Measurements from ENCODE around the gene ASB10.
A peak's percentile ranks its signal among the peaks of the same experiment; 100 is the strongest.

Gene ASB10

DNA sequence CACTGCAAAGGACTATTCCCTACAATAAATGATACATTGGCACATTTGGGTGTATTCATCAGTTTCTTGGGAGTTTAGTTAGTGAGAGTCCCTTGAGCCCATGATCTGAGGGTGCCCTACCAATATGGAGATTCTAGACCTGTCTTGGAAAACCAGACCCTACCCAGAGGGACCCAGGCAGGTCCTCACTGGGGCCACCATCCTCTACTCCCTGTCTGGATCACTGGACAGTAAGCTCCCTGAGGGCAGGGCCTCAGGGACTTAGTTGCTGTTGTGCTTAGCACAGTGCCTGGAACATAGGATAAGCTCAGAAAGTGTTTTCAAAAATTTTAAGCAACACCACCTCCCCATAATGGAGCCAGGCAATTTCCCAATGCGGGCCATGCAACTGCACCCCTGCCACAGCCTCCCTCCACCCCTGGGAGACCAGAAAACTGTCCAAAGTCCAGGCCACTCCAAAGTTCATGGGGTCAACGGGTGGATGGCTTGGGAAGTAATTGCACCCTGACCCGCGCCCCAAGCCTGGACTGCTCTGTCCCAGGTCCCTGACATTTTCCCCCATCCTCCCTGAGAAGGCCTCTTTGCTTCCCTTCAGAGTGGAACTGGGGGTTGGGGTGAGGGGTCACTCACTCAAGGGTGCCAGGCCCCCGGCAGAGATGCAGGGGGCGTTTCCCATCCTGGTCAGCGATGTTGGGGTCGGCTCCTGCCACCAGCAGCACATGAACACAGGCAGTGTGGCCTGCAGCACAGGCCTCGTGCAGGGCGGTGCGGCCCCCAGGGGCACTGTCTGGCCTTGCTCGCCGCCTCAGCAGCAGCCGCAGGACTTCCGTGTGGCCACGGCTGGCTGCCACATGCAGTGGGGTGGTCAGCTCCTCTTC is 1.0 kb downstream of the ASB10 start:
- Histone ChIP-seq H3K9ac (ENCODE audit: low read depth, low read length, poor library complexity) (no peak overlapping the region), H2AFZ (ENCODE audit: low read length) (no peak overlapping the region), H4K8ac (ENCODE audit: low read depth, low read length) (no peak overlapping the region), H3K4me2 (ENCODE audit: insufficient read depth, low read length, poor library complexity, severe bottlenecking) (no peak overlapping the region), H3K36me3 (replicated peaks in 1 of 2; ENCODE audit: control insufficient read depth in 2 of 2, insufficient read depth in 2 of 2, low read length in 2 of 2) (no peaks in the 10 kb centered on the region), H3K27ac (replicated peaks; ENCODE audit: low read length) (no peak overlapping the region), H2BK15ac (ENCODE audit: low read length) (peak overlapping the region; percentile 73), H2BK12ac (ENCODE audit: low read length) (no peak overlapping the region), H3K4me1 (ENCODE audit: control insufficient read depth in 2 of 2, insufficient read depth in 1 of 2, low read depth in 1 of 2, low read length in 2 of 2) (no peaks in the 10 kb centered on the region), H2AK5ac (ENCODE audit: low read depth, low read length) (peak overlapping the region; percentile 93), H2BK5ac (ENCODE audit: low read length) (peak overlapping the region; percentile 50), H3K9me3 (replicated peaks in 1 of 2; ENCODE audit: control insufficient read depth in 2 of 2, insufficient read depth in 1 of 2, low read depth in 1 of 2, low read length in 2 of 2) (no peaks in the 10 kb centered on the region), H3K4me3 (ENCODE audit: low read length in 2 of 2) (no peak overlapping the region), H3K4ac (ENCODE audit: low read length) (no peak overlapping the region), H2BK120ac (ENCODE audit: low read depth, low read length) (no peak overlapping the region), H3K14ac (ENCODE audit: low read length) (peak overlapping the region; percentile 97), H3K79me1 (ENCODE audit: low read depth, low read length) (peaks cover 1% of the 10 kb centered on the region), H3K27me3 (ENCODE audit: control insufficient read depth in 3 of 3, insufficient read depth in 3 of 3, low read depth in 1 of 3, low read length in 3 of 3) (peaks cover 0 to 53% (median 0%) of the 10 kb centered on the region in 3 experiments), H4K91ac (ENCODE audit: low read depth, low read length, poor library complexity) (no peak overlapping the region), H3K18ac (ENCODE audit: low read length) (peak overlapping the region; percentile 69), H3K23ac (ENCODE audit: low read depth, low read length, poor library complexity) (peak overlapping the region; percentile 11)
- WGBS, 2 donors (ENCODE audit: extremely low coverage in 2 of 2, insufficient read length in 2 of 2, insufficient replicate concordance in 1 of 2): no CpG with 5 or more reads among the region's 16 CpGs
- no peak for DNase-seq (ENCODE audit: low spot score)

DNA sequence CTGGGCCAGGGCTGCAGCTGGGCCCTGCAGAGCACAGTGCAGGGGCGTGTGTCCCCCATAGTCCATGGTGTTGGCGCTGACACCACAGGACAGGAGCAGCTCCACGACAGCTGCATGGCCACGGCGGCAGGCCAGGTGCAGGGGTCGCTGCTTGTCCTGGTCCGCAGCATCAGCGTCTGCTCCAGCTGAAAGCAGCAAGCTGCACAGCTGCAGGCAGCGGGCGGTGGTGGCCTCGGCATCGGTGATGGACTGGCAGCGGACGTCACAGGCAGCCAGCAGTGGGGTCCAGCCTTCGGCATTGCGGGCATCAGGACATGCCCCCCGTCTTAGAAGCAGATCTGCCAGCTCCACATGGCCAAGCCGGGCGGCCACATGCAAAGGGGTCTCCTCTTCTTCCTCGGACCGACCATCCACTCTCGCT is 6.0 kb downstream of the ASB10 start:
- peak overlapping the region; percentile 40 for H3K18ac ChIP-seq (ENCODE audit: low read length)
- no peak overlapping the region for H2BK5ac ChIP-seq (ENCODE audit: low read length)
- no peak overlapping the region for H4K8ac ChIP-seq (ENCODE audit: low read depth, low read length)
- H3K14ac ChIP-seq (ENCODE audit: low read length): peak overlapping the region; percentile 90
- H2AK5ac ChIP-seq (ENCODE audit: low read depth, low read length): no peak overlapping the region
- no peak for DNase-seq (ENCODE audit: low spot score)
- no peaks in the 10 kb centered on the region for H3K36me3 ChIP-seq (replicated peaks in 1 of 2; ENCODE audit: control insufficient read depth in 2 of 2, insufficient read depth in 2 of 2, low read length in 2 of 2)
- no CpG with 5 or more reads among the region's 22 CpGs for WGBS, 2 donors (ENCODE audit: extremely low coverage in 2 of 2, insufficient read length in 2 of 2, insufficient replicate concordance in 1 of 2)
- H2AFZ ChIP-seq (ENCODE audit: low read length): no peak overlapping the region
- no peaks in the 10 kb centered on the region for H3K79me1 ChIP-seq (ENCODE audit: low read depth, low read length)
- H3K27me3 ChIP-seq (ENCODE audit: control insufficient read depth in 3 of 3, insufficient read depth in 3 of 3, low read depth in 1 of 3, low read length in 3 of 3): peaks cover 0 to 45% (median 6%) of the 10 kb centered on the region in 3 experiments
- H3K9me3 ChIP-seq (replicated peaks in 1 of 2; ENCODE audit: control insufficient read depth in 2 of 2, insufficient read depth in 1 of 2, low read depth in 1 of 2, low read length in 2 of 2): no peaks in the 10 kb centered on the region
- H4K91ac ChIP-seq (ENCODE audit: low read depth, low read length, poor library complexity): no peak overlapping the region
- peak overlapping the region; percentile 72 for H2BK15ac ChIP-seq (ENCODE audit: low read length)
- H3K4me1 ChIP-seq (ENCODE audit: control insufficient read depth in 2 of 2, insufficient read depth in 1 of 2, low read depth in 1 of 2, low read length in 2 of 2): peaks cover 0 to 3% of the 10 kb centered on the region in 2 donors
- H2BK120ac ChIP-seq (ENCODE audit: low read depth, low read length): no peak overlapping the region
- peak overlapping the region; percentile 68 for H3K23ac ChIP-seq (ENCODE audit: low read depth, low read length, poor library complexity)
- no peak overlapping the region for H3K4me2 ChIP-seq (ENCODE audit: insufficient read depth, low read length, poor library complexity, severe bottlenecking)
- H3K4me3 ChIP-seq (ENCODE audit: low read length in 2 of 2): no peak overlapping the region
- H3K27ac ChIP-seq (replicated peaks; ENCODE audit: low read length): no peak overlapping the region
- H2BK12ac ChIP-seq (ENCODE audit: low read length): no peak overlapping the region
- no peak overlapping the region for H3K4ac ChIP-seq (ENCODE audit: low read length)
- H3K9ac ChIP-seq (ENCODE audit: low read depth, low read length, poor library complexity): peak overlapping the region; percentile 38

DNA sequence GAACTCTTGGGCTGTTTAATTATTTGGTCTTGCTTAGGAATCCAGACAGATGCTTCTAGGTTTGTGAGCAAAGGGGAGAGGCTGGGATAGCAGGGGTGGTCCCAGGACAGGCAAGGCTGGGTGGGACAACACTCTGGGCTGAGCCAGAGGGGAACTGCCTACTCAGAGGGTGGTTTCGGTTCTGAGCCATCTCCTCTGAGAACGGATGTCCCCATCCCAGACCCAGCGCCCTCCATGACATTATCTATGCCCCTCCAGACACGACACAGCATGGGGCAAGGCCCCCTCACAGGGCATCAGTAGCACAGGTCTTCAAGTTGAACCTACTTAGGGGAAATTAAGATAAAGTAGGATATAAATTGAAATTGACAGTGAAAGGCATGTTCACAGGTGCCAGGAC is 7.1 kb downstream of the ASB10 start:
- Histone ChIP-seq H2BK12ac (ENCODE audit: low read length) (no peak overlapping the region), H3K36me3 (replicated peaks in 1 of 2; ENCODE audit: control insufficient read depth in 2 of 2, insufficient read depth in 2 of 2, low read length in 2 of 2) (no peaks in the 10 kb centered on the region), H3K4me2 (ENCODE audit: insufficient read depth, low read length, poor library complexity, severe bottlenecking) (no peak overlapping the region), H3K14ac (ENCODE audit: low read length) (no peak overlapping the region), H3K23ac (ENCODE audit: low read depth, low read length, poor library complexity) (peak overlapping the region; percentile 75), H3K4ac (ENCODE audit: low read length) (no peak overlapping the region), H3K9me3 (replicated peaks in 1 of 2; ENCODE audit: control insufficient read depth in 2 of 2, insufficient read depth in 1 of 2, low read depth in 1 of 2, low read length in 2 of 2) (peaks cover 0 to under 1% of the 10 kb centered on the region in 2 donors), H3K4me3 (ENCODE audit: low read length in 2 of 2) (no peak overlapping the region), H2AFZ (ENCODE audit: low read length) (no peak overlapping the region), H3K27me3 (ENCODE audit: control insufficient read depth in 3 of 3, insufficient read depth in 3 of 3, low read depth in 1 of 3, low read length in 3 of 3) (peaks cover 2 to 52% (median 15%) of the 10 kb centered on the region in 3 experiments), H3K4me1 (ENCODE audit: control insufficient read depth in 2 of 2, insufficient read depth in 1 of 2, low read depth in 1 of 2, low read length in 2 of 2) (peaks cover 0 to 3% of the 10 kb centered on the region in 2 donors), H2BK5ac (ENCODE audit: low read length) (no peak overlapping the region), H3K27ac (replicated peaks; ENCODE audit: low read length) (no peak overlapping the region), H3K18ac (ENCODE audit: low read length) (peak overlapping the region; percentile 44), H4K8ac (ENCODE audit: low read depth, low read length) (no peak overlapping the region), H2AK5ac (ENCODE audit: low read depth, low read length) (no peak overlapping the region), H4K91ac (ENCODE audit: low read depth, low read length, poor library complexity) (no peak overlapping the region), H3K9ac (ENCODE audit: low read depth, low read length, poor library complexity) (no peak overlapping the region), H2BK120ac (ENCODE audit: low read depth, low read length) (no peak overlapping the region), H2BK15ac (ENCODE audit: low read length) (no peak overlapping the region), H3K79me1 (ENCODE audit: low read depth, low read length) (no peaks in the 10 kb centered on the region)
- WGBS, 2 donors (ENCODE audit: extremely low coverage in 2 of 2, insufficient read length in 2 of 2, insufficient replicate concordance in 1 of 2): no CpG with 5 or more reads among the region's 4 CpGs
- DNase-seq (ENCODE audit: low spot score): no peak

DNA sequence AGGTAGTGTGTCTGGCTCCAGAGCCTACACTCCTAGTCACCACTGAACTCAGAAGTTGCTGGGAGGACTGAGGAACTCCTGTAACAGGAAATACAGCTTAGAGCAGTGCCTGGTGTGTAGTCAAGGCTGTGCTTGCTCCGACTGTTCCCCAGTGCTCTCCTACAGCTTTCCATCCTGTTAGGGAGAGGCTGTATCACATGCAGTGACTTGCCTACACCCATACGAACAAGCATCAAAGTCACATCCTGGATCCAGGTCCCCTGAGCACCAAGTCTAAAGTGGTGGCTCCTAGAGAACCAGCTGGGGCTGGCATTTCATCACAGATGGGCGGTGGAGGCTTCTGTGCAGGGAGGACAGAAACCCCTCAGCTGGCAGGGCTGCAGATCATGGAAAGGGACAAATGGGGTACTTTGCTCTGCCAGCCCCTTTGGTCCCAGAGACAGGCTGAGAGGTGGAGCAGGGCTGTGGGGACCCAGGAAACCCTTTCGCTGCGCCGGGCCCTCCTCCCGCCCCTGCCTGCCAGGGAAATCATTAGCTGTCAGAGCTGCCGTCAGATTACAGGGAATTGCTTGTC is 7.7 kb downstream of the ASB10 start:
- whole genome bisulfite sequencing, 2 donors (ENCODE audit: extremely low coverage in 2 of 2, insufficient read length in 2 of 2, insufficient replicate concordance in 1 of 2): no CpG with 5 or more reads among the region's 8 CpGs
- H3K4me3 ChIP-seq (ENCODE audit: low read length in 2 of 2): no peak overlapping the region

More for the DNA sequence above, 7.7 kb downstream of the ASB10 start:
- Histone ChIP-seq H4K8ac (ENCODE audit: low read depth, low read length) (no peak overlapping the region), H4K91ac (ENCODE audit: low read depth, low read length, poor library complexity) (no peak overlapping the region), H3K4ac (ENCODE audit: low read length) (no peak overlapping the region), H2BK15ac (ENCODE audit: low read length) (no peak overlapping the region), H3K36me3 (replicated peaks in 1 of 2; ENCODE audit: control insufficient read depth in 2 of 2, insufficient read depth in 2 of 2, low read length in 2 of 2) (no peaks in the 10 kb centered on the region), H3K27me3 (ENCODE audit: control insufficient read depth in 3 of 3, insufficient read depth in 3 of 3, low read depth in 1 of 3, low read length in 3 of 3) (peaks cover 2 to 52% (median 15%) of the 10 kb centered on the region in 3 experiments), H3K4me2 (ENCODE audit: insufficient read depth, low read length, poor library complexity, severe bottlenecking) (no peak overlapping the region), H2AK5ac (ENCODE audit: low read depth, low read length) (no peak overlapping the region), H2AFZ (ENCODE audit: low read length) (no peak overlapping the region), H3K9ac (ENCODE audit: low read depth, low read length, poor library complexity) (no peak overlapping the region), H2BK12ac (ENCODE audit: low read length) (no peak overlapping the region), H3K23ac (ENCODE audit: low read depth, low read length, poor library complexity) (no peak overlapping the region), H3K79me1 (ENCODE audit: low read depth, low read length) (no peaks in the 10 kb centered on the region), H3K27ac (replicated peaks; ENCODE audit: low read length) (no peak overlapping the region), H2BK120ac (ENCODE audit: low read depth, low read length) (no peak overlapping the region), H3K9me3 (replicated peaks in 1 of 2; ENCODE audit: control insufficient read depth in 2 of 2, insufficient read depth in 1 of 2, low read depth in 1 of 2, low read length in 2 of 2) (peaks cover 0 to 4% of the 10 kb centered on the region in 2 donors), H3K14ac (ENCODE audit: low read length) (no peak overlapping the region), H2BK5ac (ENCODE audit: low read length) (no peak overlapping the region), H3K18ac (ENCODE audit: low read length) (no peak overlapping the region), H3K4me1 (ENCODE audit: control insufficient read depth in 2 of 2, insufficient read depth in 1 of 2, low read depth in 1 of 2, low read length in 2 of 2) (peaks cover 0 to 3% of the 10 kb centered on the region in 2 donors)
- DNase-seq (ENCODE audit: low spot score): no peak
